GM12874 (cell line): ENCODE measurements around the gene SSTR5.

Experiments
- TF ChIP-seq, protein P1 (sequence below): IDR thresholded peaks from 2 replicates; pipeline ENCODE4 v1.5.1; 2011; ENCODE audit warnings: low read depth, mild to moderate bottlenecking, control low read depth, low read length, moderate library complexity; ENCODE audit not compliant: insufficient read depth

Gene SSTR5

DNA sequence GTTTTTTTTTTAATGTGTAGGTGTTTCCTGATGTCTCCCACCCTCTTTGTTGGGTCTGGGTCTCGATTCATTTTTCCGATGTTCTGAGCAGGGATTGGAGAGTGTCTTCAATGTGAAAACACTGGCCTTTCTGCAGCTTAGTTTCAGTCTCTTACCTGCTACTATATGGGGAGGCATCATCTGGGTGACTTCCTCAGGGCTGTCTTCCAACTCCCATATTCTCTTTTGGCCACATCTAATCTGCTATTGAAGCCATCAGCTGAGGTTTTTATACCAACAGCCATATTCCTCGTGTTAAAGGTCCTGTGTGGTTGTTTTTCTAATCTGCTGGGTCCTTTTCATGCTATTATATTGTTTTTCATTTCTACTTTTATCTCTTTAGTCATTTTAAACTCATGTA, 13.2 kb upstream of the SSTR5 start:
- TF ChIP-seq, protein P1, sequence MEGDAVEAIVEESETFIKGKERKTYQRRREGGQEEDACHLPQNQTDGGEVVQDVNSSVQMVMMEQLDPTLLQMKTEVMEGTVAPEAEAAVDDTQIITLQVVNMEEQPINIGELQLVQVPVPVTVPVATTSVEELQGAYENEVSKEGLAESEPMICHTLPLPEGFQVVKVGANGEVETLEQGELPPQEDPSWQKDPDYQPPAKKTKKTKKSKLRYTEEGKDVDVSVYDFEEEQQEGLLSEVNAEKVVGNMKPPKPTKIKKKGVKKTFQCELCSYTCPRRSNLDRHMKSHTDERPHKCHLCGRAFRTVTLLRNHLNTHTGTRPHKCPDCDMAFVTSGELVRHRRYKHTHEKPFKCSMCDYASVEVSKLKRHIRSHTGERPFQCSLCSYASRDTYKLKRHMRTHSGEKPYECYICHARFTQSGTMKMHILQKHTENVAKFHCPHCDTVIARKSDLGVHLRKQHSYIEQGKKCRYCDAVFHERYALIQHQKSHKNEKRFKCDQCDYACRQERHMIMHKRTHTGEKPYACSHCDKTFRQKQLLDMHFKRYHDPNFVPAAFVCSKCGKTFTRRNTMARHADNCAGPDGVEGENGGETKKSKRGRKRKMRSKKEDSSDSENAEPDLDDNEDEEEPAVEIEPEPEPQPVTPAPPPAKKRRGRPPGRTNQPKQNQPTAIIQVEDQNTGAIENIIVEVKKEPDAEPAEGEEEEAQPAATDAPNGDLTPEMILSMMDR, result no peak

DNA sequence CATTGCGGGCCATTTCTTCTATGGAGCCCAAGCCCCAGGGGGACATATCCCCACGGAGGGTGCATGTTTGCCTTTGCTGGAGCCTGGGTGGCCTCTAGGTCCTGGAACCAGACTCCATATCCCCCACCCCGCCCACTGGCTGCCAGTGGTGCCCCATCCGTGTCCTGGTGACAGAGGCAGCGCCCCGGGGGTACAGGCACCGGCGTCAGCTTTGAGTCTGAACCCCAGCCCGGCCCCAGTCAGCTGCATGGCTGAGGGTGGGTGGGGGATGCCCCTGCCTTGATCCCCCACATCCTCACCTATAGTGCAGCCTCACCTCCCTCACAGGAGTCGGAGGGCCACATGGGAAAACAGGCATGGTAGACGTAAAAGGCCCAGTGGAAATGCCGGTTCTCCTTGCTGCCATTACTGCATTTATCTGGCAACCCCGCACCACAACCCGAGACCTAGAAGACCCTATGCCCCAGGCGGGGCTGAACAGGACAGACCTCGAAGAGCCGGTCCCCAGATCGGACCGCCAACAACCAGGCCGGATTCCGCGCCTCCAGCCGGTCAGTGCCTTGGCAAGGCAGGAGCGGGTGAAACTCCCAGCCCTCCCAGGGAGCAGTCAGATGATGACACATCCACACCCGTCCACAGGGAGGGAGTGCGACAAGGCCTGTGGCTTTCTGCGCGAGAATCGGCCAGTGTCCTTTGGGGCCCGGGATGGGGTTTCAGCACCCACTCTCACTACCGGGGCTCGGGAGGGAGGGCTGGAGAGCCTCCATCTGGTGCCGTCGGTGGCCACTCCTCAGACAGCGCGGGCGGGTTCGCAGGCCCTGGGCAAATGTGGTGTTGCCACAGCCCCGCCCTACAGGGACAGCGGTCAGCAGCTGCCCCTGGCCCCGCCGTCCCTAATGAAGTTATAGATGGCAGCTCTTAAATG, 11.9 kb upstream of the SSTR5 start:
- TF ChIP-seq, protein P1, result no peak

DNA sequence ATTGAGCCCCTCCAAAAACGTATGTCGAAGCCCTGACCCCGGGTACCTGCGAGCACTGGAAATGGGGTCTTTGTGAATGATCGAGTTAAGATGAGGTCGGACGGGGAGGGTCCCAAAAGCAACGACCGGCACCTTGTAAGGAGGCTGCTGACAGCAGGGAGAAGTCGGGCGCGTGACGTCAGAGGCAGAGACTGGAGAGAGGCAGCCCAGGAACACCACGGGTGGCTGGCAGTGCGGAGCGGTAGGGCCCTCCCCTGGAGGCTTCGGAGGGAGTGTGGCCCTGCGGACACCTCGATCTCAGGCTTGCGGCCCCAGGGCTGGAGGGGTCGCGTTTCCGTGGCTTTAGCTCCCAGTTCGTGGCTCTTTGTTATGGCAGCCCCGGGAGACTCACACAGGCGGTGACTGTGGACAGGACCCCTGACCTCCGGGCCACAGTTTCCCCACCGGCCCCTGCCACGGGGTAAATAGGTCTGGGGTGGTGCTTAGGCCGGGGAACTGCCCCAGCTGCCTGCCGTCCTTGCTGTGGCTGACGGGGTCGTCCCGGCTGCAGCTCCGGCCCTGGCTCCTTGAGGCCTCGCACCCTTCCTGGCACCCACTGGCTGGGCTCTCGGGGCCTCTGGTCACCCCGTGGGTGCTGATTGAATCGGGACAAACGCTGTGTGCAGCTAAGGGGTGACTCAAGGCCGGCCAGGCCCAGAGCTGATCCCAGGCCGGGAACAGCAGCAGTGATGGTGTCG, 10.6 kb upstream of the SSTR5 start:
- TF ChIP-seq, protein P1, result no peak

DNA sequence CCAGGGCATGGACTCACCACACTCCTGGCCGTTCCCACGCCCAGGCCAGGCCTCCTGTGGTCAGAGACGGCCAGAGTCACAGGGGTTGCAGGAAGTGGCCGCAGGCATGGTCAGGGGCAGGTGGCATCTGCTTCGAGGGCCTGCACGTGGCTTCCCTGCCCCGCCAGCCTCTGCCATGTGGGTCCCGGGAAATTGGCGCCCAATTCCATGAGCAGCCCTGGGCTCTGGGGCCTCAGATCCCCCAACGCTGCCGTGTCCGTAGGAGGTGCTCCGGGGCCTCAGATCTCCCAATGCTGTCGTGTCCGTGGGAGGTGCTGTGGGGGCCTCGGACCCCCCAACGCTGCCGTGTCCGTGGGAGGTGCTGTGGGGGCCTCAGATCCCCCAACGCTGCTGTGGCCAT, 9.7 kb upstream of the SSTR5 start:
- TF ChIP-seq, protein P1, result no peak

DNA sequence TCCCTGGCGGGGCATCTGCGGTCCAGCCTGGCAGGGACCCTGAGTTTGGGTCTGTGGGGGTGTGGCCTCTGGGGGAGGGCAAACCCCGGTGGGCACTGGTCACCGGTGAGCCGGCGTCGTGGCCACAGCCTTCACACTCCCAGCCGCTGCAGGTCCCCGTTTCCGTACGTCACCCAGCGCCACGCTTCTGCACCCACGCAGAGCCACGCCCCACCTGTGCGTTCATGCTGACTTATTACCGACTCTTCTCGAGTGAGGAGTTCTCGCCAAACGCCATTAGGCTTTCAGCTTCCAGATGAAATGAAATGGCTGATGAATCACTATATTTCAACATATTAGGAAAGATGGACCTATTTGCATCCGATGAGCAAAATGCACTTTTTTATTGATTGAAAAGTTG, 8.8 kb upstream of the SSTR5 start:
- TF ChIP-seq, protein P1, result no peak

DNA sequence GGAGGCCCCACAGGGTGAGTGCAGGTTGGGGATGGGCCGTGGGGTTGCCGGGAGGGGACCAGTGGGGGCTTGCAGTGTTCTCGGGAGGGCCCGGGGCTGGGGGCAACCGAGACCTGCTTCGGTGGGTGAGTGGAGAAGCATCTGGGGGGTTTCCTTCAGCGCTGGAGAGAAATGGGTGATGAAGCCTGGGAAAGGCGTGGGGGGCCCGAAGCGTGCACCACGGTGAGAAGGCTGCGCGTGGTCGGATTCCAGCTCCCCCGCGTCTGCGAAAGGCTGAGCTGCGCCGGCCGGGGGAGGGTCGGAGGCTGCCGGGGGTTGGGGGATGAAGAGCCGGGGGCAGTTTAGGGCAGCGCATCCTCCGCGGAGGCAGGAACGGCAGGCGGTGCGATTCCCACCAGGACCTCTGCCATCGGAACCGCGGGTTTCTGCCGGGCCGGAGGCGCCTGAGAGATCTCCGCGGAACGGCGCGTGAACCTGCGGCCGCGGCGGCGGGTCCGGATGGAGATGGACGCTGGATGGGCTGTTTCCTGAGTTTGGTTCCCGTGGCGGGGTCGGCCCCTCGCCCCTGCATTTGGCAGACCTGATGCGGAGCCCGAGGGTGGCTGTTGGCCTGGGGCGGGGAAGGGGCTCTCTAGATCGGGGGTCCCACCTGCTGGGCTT, 6.9 kb upstream of the SSTR5 start:
- TF ChIP-seq, protein P1, result no peak

DNA sequence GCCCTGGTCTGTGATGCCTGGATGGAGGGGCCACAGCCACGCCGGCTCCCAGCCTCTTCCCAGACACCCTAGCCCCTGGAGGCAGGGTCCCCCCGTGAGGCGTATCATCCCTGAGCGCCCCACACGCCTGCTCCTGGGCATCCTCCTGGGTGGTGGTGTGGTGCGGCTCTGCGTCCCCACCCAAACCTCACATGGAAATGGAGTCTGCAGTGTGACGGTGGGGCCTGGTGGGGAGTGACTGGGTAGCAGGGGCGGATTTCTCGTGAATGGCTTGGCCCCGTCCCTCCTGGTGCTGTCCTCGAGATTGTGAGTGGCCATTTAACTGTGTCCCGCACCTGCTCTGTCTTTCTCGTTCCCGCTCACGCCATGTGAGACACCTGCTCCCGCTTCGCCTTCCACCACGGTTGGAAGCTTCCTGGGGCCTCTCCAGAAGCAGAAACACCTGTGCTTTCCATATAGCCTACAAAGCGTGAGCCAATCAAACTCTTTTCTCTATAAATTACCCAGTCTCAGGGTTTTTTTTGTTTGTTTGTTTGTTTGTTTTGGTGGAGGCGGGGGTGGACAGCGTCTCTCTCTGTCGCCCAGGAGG, 5.9 kb upstream of the SSTR5 start:
- TF ChIP-seq, protein P1, result no peak
